ENCODE data around the gene GNAQ. TPM values are rescaled to one million over a fixed set of nuclear protein-coding genes. Genes with fewer than 3 reads are reported as not detected.
A peak's percentile ranks its signal among the peaks of the same experiment; 100 is the strongest.

GNAQ gene
- total RNA-seq, 1 donor from 2014 or later = 16.2 TPM

GRCh38 chr9:77826116-77826515, 205.5 kb downstream of the GNAQ start:
- DNase-seq (ENCODE audit: low spot score) = no peak
- no peak for ATAC-seq

GRCh38 chr9:77825361-77825760, 206.2 kb downstream of the GNAQ start:
- DNase-seq (ENCODE audit: low spot score) (no peak), ATAC-seq (no peak)

GRCh38 chr9:77820293-77820954, 211.2 kb downstream of the GNAQ start:
- ATAC-seq (no peak), DNase-seq (ENCODE audit: low spot score) (no peak)

- no peak for DNase-seq (ENCODE audit: low spot score)
These were observed 212.0 kb downstream of the GNAQ start for GRCh38 chr9:77819657-77820056.

GRCh38 chr9:77817590-77818311, 213.9 kb downstream of the GNAQ start:
- no peak for ATAC-seq
- no peak for DNase-seq (ENCODE audit: low spot score)

More at GRCh38 chr9:77819657-77820056, 212.0 kb downstream of the GNAQ start:
- ATAC-seq = peak; percentile 46

GRCh38 chr9:77816641-77817341, 214.8 kb downstream of the GNAQ start:
- DNase-seq (ENCODE audit: low spot score) (no peak), ATAC-seq (no peak)

GRCh38 chr9:77815260-77815659, 216.4 kb downstream of the GNAQ start:
- ATAC-seq (no peak), DNase-seq (ENCODE audit: low spot score) (no peak)

- ATAC-seq = peak; percentile 64
- DNase-seq (ENCODE audit: low spot score) = no peak
These were observed 219.8 kb downstream of the GNAQ start for GRCh38 chr9:77811832-77812231.

- DNase-seq (ENCODE audit: low spot score) (no peak), ATAC-seq (no peak)
These were observed 220.9 kb downstream of the GNAQ start for GRCh38 chr9:77810637-77811119.

GRCh38 chr9:77810047-77810446, 221.6 kb downstream of the GNAQ start:
- ATAC-seq (no peak), DNase-seq (ENCODE audit: low spot score) (no peak)

- ATAC-seq (no peak), DNase-seq (ENCODE audit: low spot score) (no peak)
These were observed 222.1 kb downstream of the GNAQ start for GRCh38 chr9:77809552-77809951.

- DNase-seq (ENCODE audit: low spot score) = no peak
These were observed 222.9 kb downstream of the GNAQ start for GRCh38 chr9:77808751-77809081.

GRCh38 chr9:77807846-77808750, 223.5 kb downstream of the GNAQ start:
- peak; percentile 91 for ATAC-seq
- DNase-seq (ENCODE audit: low spot score) = no peak

More at GRCh38 chr9:77808751-77809081, 222.9 kb downstream of the GNAQ start:
- ATAC-seq = peak; percentile 32

GRCh38 chr9:77807281-77807683, 224.3 kb downstream of the GNAQ start:
- ATAC-seq = no peak
- DNase-seq (ENCODE audit: low spot score) = no peak

- ATAC-seq (no peak), DNase-seq (ENCODE audit: low spot score) (no peak)
These were observed 224.9 kb downstream of the GNAQ start for GRCh38 chr9:77806741-77807140.

- DNase-seq (ENCODE audit: low spot score) = no peak
- no peak for ATAC-seq
These were observed 225.8 kb downstream of the GNAQ start for GRCh38 chr9:77805810-77806209.

GRCh38 chr9:77803423-77803822, 228.2 kb downstream of the GNAQ start:
- DNase-seq (ENCODE audit: low spot score) = no peak

GRCh38 chr9:77802515-77803293, 228.9 kb downstream of the GNAQ start:
- DNase-seq (ENCODE audit: low spot score) (no peak), ATAC-seq (no peak)

More at GRCh38 chr9:77803423-77803822, 228.2 kb downstream of the GNAQ start:
- ATAC-seq = no peak

- ATAC-seq (no peak), DNase-seq (ENCODE audit: low spot score) (no peak)
These were observed 229.5 kb downstream of the GNAQ start for GRCh38 chr9:77802064-77802463.

All from left lobe of liver (tissue), 2 donors.